GM12872 (cell line): ENCODE results near the gene CREB3L4.

ENCODE experiments used
- TF ChIP-seq, protein P1 (sequence below): IDR thresholded peaks from 3 replicates; pipeline ENCODE4 v1.5.1; 2011; ENCODE audit warnings: low read depth, mild to moderate bottlenecking, low read length, moderate library complexity; ENCODE audit not compliant: insufficient read depth

CREB3L4 gene

DNA sequence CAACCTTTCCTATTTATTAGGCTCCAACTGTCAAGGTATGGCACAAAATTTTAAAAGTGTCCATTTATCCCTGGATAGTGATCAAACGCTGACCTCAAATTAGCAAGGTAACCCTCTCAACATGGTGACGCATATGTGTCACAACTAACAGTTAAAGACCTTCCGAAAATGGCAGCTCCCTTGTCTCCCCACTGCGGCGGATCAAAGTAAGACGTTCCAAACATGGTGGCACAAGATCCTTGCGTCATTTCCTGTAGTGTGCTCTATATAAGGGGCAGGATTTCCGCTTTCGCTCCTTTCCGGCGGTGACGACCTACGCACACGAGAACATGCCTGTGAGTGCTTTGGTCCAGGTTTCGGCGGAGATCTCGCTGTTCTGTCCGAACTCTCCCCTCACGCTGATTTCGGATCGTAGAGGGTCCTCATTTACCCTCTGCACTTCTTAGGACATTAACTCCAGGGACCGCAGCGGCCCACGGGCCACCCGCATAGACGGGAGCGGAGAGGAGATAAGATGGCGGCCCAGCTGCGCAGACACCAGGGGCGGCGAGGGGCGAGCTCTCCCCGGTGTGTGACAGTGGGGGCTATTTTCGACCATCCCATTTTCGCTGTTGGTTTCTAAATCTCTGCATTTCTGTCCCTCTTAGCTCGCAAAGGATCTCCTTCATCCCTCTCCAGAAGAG is 22.9 kb downstream of the CREB3L4 start, which contains the start of gene RPS27:
Gene RPS27 (plus strand): TSS at position 295 of the 683 bp plus-strand sequence. CDS start 35 bp downstream, at position 330.
- TF ChIP-seq, protein P1, sequence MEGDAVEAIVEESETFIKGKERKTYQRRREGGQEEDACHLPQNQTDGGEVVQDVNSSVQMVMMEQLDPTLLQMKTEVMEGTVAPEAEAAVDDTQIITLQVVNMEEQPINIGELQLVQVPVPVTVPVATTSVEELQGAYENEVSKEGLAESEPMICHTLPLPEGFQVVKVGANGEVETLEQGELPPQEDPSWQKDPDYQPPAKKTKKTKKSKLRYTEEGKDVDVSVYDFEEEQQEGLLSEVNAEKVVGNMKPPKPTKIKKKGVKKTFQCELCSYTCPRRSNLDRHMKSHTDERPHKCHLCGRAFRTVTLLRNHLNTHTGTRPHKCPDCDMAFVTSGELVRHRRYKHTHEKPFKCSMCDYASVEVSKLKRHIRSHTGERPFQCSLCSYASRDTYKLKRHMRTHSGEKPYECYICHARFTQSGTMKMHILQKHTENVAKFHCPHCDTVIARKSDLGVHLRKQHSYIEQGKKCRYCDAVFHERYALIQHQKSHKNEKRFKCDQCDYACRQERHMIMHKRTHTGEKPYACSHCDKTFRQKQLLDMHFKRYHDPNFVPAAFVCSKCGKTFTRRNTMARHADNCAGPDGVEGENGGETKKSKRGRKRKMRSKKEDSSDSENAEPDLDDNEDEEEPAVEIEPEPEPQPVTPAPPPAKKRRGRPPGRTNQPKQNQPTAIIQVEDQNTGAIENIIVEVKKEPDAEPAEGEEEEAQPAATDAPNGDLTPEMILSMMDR: no peak

DNA sequence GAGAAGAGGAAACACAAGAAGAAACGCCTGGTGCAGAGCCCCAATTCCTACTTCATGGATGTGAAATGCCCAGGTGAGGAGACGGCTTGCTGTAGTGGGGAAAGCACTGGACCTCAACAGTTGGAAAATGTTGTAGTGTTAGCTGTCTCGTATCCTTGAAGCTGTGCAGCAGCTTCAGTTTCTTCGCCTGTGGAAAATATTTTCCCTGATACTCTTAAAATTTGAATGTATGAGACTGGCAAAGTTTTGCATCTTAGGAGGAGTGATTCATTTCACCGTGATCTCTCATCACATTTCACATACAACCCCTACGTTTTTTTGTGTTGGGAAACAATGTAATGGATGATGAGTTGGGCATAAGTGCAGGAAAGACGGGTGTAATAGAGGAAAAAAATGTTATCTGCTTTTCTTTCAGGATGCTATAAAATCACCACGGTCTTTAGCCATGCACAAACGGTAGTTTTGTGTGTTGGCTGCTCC is 23.5 kb downstream of the CREB3L4 start:
- TF ChIP-seq, protein P1: no peak

- TF ChIP-seq, protein P1: no peak
These were observed 24.1 kb downstream of the CREB3L4 start for GRCh38 chr1:153991806-153992205.

- TF ChIP-seq, protein P1: no peak
These were observed 27.5 kb downstream of the CREB3L4 start for GRCh38 chr1:153995202-153995601.

- TF ChIP-seq, protein P1: no peak
These were observed 27.9 kb downstream of the CREB3L4 start for GRCh38 chr1:153995640-153996039.

DNA sequence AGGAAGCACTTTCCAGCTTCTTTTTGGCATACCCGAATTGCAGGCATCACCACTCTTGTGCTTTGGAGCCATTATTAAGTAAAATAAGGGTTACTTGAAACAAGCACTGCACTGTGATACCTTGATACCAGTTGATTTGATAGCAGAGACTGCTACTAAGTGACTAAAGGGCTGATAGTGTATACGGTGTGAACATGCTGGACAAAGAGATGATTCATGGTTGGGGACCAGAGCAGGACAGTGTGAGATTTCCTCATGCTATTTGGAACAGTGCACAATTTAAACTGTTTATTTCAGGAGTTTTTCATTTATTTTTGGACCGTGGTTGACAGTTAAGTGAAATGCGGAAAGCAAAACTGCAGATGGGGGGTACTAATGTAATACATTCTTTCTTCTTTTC is 32.7 kb downstream of the CREB3L4 start:
- TF ChIP-seq, protein P1: no peak

DNA sequence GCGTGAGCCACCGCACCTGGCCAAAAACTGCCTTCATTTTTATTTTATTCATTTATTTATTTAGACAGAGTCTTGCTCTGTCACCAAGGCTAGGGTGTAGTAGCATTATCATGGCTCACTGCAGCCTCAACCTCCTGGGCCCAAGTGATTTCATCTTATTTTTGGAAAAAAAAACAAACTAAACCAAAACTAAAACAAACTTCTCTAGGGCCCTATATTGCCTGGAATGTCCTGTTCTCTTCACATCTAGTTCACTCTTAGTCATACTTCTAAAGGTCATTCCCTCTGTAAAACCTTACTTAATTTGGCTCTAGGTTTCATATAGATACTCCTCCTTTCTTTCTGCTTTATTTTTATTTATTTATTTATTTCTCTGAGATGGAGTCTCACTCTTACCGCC is 38.4 kb downstream of the CREB3L4 start:
- TF ChIP-seq, protein P1: no peak
